ENCODE results near the gene OR2AT4.

- TF ChIP-seq CTCF (IDR thresholded peaks at IDR 0.05; ENCODE audit: low read length) (no peak), EZH2 (optimal IDR thresholded peaks at IDR 0.05; ENCODE audit: low read depth, low read length) (no peak)
Measured at GRCh38 chr11:75145972-75146519, 49.4 kb upstream of the OR2AT4 start.

Data from MM.1S (cell line).